GM12878 (cell line): ENCODE measurements around the gene ANXA4. TPM values are rescaled to one million over a fixed set of nuclear protein-coding genes. Genes with fewer than 3 reads are reported as not detected.

Source experiments
- ATAC-seq: fragments of 200-7000 bp; cut with Tn5 transposase; 3 replicates; pipeline ENCODE4 v1.9.1; 2020; ENCODE audit warnings: mild to moderate bottlenecking, moderate library complexity
- BruUV-seq: library from RNA; stranded (reverse); fragments of 400-500 nt; replicated peaks from 2 replicates; lab custom pipeline; 2021; lab: Mats Ljungman, UMichigan
- CTCF ChIA-PET: fragments of 300-600 bp; sonication (Branson Sonifier 250); formaldehyde crosslinking; extraction: SDS; loops from one replicate; lab custom pipeline; 2021; ENCODE audit warnings: inconsistent platforms; lab: Yijun Ruan, JAX
- POLR2A ChIA-PET: fragments of 350-600 bp; formaldehyde crosslinking; extraction: SDS; loops from one replicate; lab custom pipeline; 2021; ENCODE audit warnings: inconsistent platforms; lab: Charles Lee
- RAD21 ChIA-PET: fragments of 300-600 bp; sonication (Branson Sonifier 250); formaldehyde crosslinking; loops from one replicate; lab custom pipeline; 2023; ENCODE audit warnings: antibody characterized with exemption; ENCODE audit not compliant: unreplicated experiment; lab: Charles Lee
- SMC1A ChIA-PET: fragments of 300-600 bp; sonication (Branson Sonifier 250); formaldehyde crosslinking; loops from one replicate; lab custom pipeline; 2023; ENCODE audit not compliant: unreplicated experiment, uncharacterized antibody; lab: Charles Lee
- DNase-seq: peaks from one replicate; pipeline ENCODE4 v3.0.0-alpha.2; 2011; ENCODE audit warnings: low read depth, low spot score
- FAIRE-seq: peaks from 3 replicates; lab custom pipeline; 2011; peaks lifted over from hg19 to GRCh38; lab: Jason Lieb, UNC
- H2AFZ ChIP-seq: 2 replicates; pipeline ENCODE4 v1.6.0; 2011; ENCODE audit warnings: low read depth, low read length, control low read depth; ENCODE audit not compliant: control insufficient read depth
- H3K27ac ChIP-seq: 2 replicates; pipeline ENCODE4 v1.5.1; 2011; ENCODE audit warnings: control low read depth; ENCODE audit not compliant: control insufficient read depth, insufficient read depth
- H3K27me3 ChIP-seq, 2 experiments: replicated peaks in 1 of 2; 2 replicates each; pipeline versions ENCODE4 v1.6.0 to v1.6.1; 2011; ENCODE audit warnings: low read length in 1 of 2; ENCODE audit not compliant: control insufficient read depth in 2 of 2, insufficient read depth in 2 of 2
- H3K36me3 ChIP-seq, 2 experiments: 2 replicates each; pipeline ENCODE4 v1.5.1; 2011; ENCODE audit warnings: low read length in 1 of 2; ENCODE audit not compliant: control insufficient read depth in 2 of 2, insufficient read depth in 2 of 2
- H3K4me1 ChIP-seq: 2 replicates; pipeline ENCODE4 v1.6.1; 2011; ENCODE audit warnings: mild to moderate bottlenecking, low read length, moderate library complexity, mixed read lengths; ENCODE audit not compliant: control insufficient read depth, insufficient read depth
- H3K4me2 ChIP-seq: 2 replicates; pipeline ENCODE4 v1.6.0; 2011; ENCODE audit warnings: control low read depth; ENCODE audit not compliant: control insufficient read depth, insufficient read depth
- H3K4me3 ChIP-seq: fragments of 200-600 bp; sonication (generic); 2 replicates; pipeline ENCODE4 v1.5.1; 2016
- H3K79me2 ChIP-seq: 2 replicates; pipeline ENCODE4 v1.6.0; 2011; ENCODE audit warnings: low read length; ENCODE audit not compliant: control insufficient read depth, insufficient read depth
- H3K9ac ChIP-seq: 2 replicates; pipeline ENCODE4 v1.8.0; 2011; ENCODE audit warnings: low read length, control low read depth, mixed read lengths; ENCODE audit not compliant: control insufficient read depth, insufficient read depth
- H3K9me3 ChIP-seq: replicated peaks from 3 replicates; pipeline ENCODE4 v1.5.1; 2011; ENCODE audit warnings: mild to moderate bottlenecking, low read length; ENCODE audit not compliant: control insufficient read depth, insufficient read depth
- H4K20me1 ChIP-seq: 2 replicates; pipeline ENCODE4 v1.6.0; 2011; ENCODE audit not compliant: control insufficient read depth, insufficient read depth
- IRF4 ChIP-seq: IDR thresholded peaks from 2 replicates; pipeline ENCODE4 v1.6.1; 2011; ENCODE audit warnings: low read depth, low read length
- KLF5 ChIP-seq: fragments of 450-650 bp; IDR thresholded peaks from 2 replicates; pipeline ENCODE4 v1.6.1; 2014; ENCODE audit warnings: mild to moderate bottlenecking; ENCODE audit not compliant: partially characterized antibody
- MYB ChIP-seq: fragments of 150-350 bp; IDR thresholded peaks from 2 replicates; pipeline ENCODE4 v1.6.1; 2014; ENCODE audit warnings: mild to moderate bottlenecking, low read depth, low read length, borderline replicate concordance
- RAD51 ChIP-seq: fragments of 450-650 bp; IDR thresholded peaks from 2 replicates; pipeline ENCODE4 v1.6.1; 2016; ENCODE audit warnings: moderate library complexity, mild to moderate bottlenecking, inconsistent platforms
- RFX5 ChIP-seq: IDR thresholded peaks from 2 replicates; pipeline ENCODE4 v1.6.1; 2011; ENCODE audit warnings: low read depth, low read length, improper control_type of control experiment
- WGBS: methylation state at CpG from one replicate; pipeline ENCODE4 v1.1.6; 2016; ENCODE audit warnings: low lambda C conversion rate; ENCODE audit not compliant: insufficient replicate concordance, insufficient coverage; ENCODE audit errors: missing lambda C conversion rate; 5-methylcytosine and 5-hydroxymethylcytosine counted together
- in situ Hi-C: fragments of 300-500 bp; cut with MboI; formaldehyde crosslinking; loops from 9 replicates; pipeline ENCODE4 v1.14.3; 2018; ENCODE audit warnings: mixed read lengths
- intact Hi-C: fragments of 100-400 bp; cut with micrococcal nuclease; formaldehyde crosslinking; loops from one replicate; pipeline ENCODE4 v1.14.2; 2022; ENCODE audit not compliant: unreplicated experiment
- polyA plus RNA-seq, 11 experiments: library from polyadenylated mRNA; depleted of rRNA in 4 of 11; unstranded in 6 of 11; stranded (reverse) in 5 of 11; fragments of >200 nt; fragmentation: Nextera tagmentation in 4 of 11; fragmentation: Illumina TruSeq in 1 of 11; extraction: Ambion mirVana in 4 of 11; extraction: Trizol in 1 of 11; gene quantifications; 1 replicate in 1 of 11; 2 replicates in 10 of 11; pipeline versions ENCODE4 v1.2.1 to v1.2.3, GENCODE V29; 2011 to 2016; ENCODE audit warnings: inconsistent platforms in 2 of 11, missing spikeins in 2 of 11, low read depth in 1 of 11
- total RNA-seq, 4 experiments: library from RNA; depleted of rRNA in 3 of 4; stranded (reverse); fragments of >200 nt in 3 of 4; fragmentation: Illumina TruSeq in 1 of 4; extraction: Trizol in 1 of 4; gene quantifications; 2 replicates each; pipeline versions ENCODE4 v1.2.1 to v1.2.3, GENCODE V29; 2013 to 2021
- TF ChIP-seq, protein P1 (sequence below): IDR thresholded peaks from 2 replicates; pipeline ENCODE4 v1.6.1; 2011; ENCODE audit warnings: borderline replicate concordance, low read depth, mild to moderate bottlenecking, moderate library complexity, low read length; ENCODE audit not compliant: insufficient read depth, poor library complexity, severe bottlenecking

ANXA4 gene
- total and polyA plus RNA-seq, 10 of the 15 experiments (the other 5 are each of a cell fraction or from before 2014, with no cell fraction given), result 16.3 to 97.2 (median 71.0) TPM

DNA sequence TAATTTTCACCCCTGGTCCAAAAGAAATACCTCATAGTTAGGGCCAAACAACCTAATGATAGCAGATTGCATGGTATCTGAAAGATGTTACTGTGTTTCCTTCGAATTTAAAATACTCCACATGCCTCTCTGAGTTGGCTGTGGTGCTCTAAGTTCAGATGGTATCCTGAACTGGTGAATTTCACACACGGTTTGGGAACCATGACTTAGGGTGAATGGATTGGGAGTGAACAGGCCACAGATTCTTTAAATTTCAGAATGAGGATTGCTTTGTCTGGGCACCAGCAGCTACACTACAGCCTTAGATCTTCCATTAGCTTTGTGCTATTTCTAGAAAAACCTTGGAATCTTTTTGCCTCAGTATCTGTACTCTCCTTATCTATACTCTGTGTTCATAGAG is 93.7 kb downstream of the ANXA4 start:
- no peak for FAIRE-seq
- ChIA-PET CTCF (interaction anchor here (1.2 to 3.9 kb wide), 5 partner anchors 10 to 111 kb away, joined by 3 to 32 read pairs (median 8); no protein-coding TSS in a partner anchor), SMC1A (interaction anchor here (0.8 to 3.8 kb wide), 11 partner anchors 8 to 119 kb away, joined by 3 to 31 read pairs (median 4); partner anchors contain the start of gene MXD1), RAD21 (interaction anchor here (0.9 to 2.2 kb wide), 4 partner anchors 19 to 110 kb away, joined by 3 to 23 read pairs (median 3); no protein-coding TSS in a partner anchor), POLR2A (interaction anchor here (1.2 kb wide), 1 partner anchor 458 kb away, joined by 3 read pairs; the partner anchor contains the start of gene SNRPG)
- Histone ChIP-seq H3K4me3 (no peak overlapping the region; the same call in 1 of the 2 replicates), H3K4me2 (peak overlapping the region; percentile 78), H3K9me3 (no peaks in the 10 kb centered on the region), H2AFZ (no peak overlapping the region), H3K9ac (no peak overlapping the region), H3K79me2 (peaks cover 62% of the 10 kb centered on the region), H3K4me1 (peaks cover 12% of the 10 kb centered on the region), H3K27ac (no peak overlapping the region), H3K36me3 (peaks cover 0 to 8% of the 10 kb centered on the region in 2 experiments; a peak in 1 of 4 replicates), H4K20me1 (no peaks in the 10 kb centered on the region), H3K27me3 (no peaks in the 10 kb centered on the region)
- BruUV-seq, result no TSS peak
- WGBS, result 100% methylated on average over 2 of the region's 2 CpGs
- intact Hi-C loops, result no loop called here
- peak; percentile 8; the same call in 1 of the 3 replicates for ATAC-seq
- DNase-seq, result no peak
- in situ Hi-C loops, result no loop called here
- TF ChIP-seq MYB (no peak), RAD51 (no peak), RFX5 (no peak), IRF4 (no peak), KLF5 (no peak)
- TF ChIP-seq, protein P1, sequence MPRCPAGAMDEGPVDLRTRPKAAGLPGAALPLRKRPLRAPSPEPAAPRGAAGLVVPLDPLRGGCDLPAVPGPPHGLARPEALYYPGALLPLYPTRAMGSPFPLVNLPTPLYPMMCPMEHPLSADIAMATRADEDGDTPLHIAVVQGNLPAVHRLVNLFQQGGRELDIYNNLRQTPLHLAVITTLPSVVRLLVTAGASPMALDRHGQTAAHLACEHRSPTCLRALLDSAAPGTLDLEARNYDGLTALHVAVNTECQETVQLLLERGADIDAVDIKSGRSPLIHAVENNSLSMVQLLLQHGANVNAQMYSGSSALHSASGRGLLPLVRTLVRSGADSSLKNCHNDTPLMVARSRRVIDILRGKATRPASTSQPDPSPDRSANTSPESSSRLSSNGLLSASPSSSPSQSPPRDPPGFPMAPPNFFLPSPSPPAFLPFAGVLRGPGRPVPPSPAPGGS, result no peak
